GM10248 (cell line): ENCODE measurements around the gene BSCL2.
"Not testable (repeated sequence)": the region's sequence is repeated elsewhere in the genome, so short reads cannot be mapped to it uniquely, and the experiment has no call there.

Source experiments
- CTCF ChIA-PET: fragments of 300-600 bp; sonication (Branson Sonifier 250); formaldehyde crosslinking; extraction: SDS; loops from one replicate; lab custom pipeline; 2021; ENCODE audit warnings: antibody characterized with exemption; lab: Yijun Ruan, JAX
- POLR2A ChIA-PET: fragments of 350-650 bp; sonication (Branson Sonifier 250); formaldehyde crosslinking; extraction: SDS; loops from one replicate; lab custom pipeline; 2020; ENCODE audit warnings: antibody characterized with exemption; lab: Yijun Ruan, JAX
- DNase-seq: peaks from one replicate; pipeline ENCODE4 v3.0.0; 2012; ENCODE audit errors: extremely low spot score
- CTCF ChIP-seq: IDR thresholded peaks from 2 replicates; pipeline ENCODE4 v1.5.1; 2012; ENCODE audit warnings: mild to moderate bottlenecking, low read depth; ENCODE audit errors: extremely low read depth, missing control alignments, control extremely low read depth

The BSCL2 gene

DNA sequence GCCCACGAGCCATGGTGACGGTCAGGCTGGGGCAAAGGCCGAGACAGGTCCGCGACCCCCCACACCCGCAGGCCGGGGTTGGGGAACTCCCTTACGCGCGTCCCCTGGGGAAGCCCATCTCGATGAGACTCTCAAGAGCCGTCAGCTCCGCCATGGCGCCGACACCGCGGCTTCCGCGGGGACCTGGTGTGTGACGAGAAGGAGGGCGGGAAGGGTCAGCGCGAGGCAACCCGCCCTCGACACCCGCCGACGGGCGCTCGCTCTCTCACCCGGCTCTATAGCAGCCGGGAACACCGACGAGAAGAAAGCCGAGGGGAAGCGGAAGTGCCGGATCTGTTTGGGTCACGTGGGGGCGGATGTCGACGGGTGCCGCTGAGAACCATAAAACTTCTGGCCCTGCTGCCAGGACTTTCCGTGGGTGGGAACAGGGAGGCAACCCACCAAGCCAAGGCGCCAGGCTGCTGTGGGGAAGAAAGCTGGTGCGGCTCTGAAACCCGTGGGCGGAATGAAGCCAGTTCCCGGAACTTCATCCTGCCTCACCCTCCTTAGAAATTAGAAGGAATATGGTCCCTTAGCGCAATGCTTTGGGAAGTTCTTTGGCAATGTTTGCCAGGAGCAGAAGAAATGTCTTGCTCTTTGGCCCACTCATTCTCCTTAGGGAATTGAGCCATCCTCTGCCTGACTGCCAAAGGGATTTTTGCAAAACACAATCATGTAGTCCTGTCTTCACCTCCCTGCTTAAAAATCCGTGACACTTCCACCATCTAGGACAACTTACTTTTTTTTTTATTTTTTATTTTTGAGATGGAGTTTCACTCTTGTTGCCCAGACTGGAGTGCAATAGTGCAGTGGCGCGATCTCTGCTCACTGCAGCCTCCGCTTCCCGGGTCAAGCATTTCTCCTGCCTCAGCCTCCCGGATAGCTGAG is 28.2 kb downstream of the BSCL2 start, which contains the start of gene UBXN1:
Gene UBXN1, minus strand, starts transcription at position 304 of the 927 bp plus-strand sequence. Its CDS starts 150 bp downstream, at position 154.
- CTCF ChIA-PET: interaction anchor here (1.0 to 3.5 kb wide), 7 partner anchors 13 to 254 kb away, joined by 3 to 59 read pairs (median 4); partner anchors contain the start of genes C11orf98, CSKMT and LRRN4CL

DNA sequence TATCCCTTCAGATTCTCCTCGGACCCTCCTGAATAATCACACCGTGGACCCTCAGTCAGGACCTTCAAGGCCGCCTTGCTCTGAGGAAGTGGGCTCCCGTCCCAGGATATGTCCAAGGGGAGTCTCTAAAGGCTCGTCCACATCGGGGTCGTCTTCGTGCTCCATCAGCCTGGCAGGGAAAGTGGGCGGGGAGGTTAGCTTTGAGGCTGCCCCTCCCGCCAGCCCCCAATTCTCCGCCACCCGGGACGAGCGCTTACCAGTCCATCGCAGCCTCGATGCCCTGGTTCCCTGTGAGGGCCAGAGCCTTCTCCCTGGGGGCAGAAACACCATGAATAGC is 28.8 kb downstream of the BSCL2 start:
- no peak for TF ChIP-seq CTCF
- DNase-seq: no peak
- POLR2A ChIA-PET: interaction anchor here (0.5 to 9.8 kb wide), 2 partner anchors 10 to 13 kb away, joined by 10 to 95 read pairs; partner anchors contain the start of genes C11orf98 and CSKMT
- CTCF ChIA-PET: interaction anchor here (1.0 kb wide), 1 partner anchor 254 kb away, joined by 3 read pairs; no protein-coding TSS in a partner anchor

More for the DNA sequence above, 28.2 kb downstream of the BSCL2 start, which contains the start of gene UBXN1:
- TF ChIP-seq CTCF: no peak
- POLR2A ChIA-PET: interaction anchor here (0.5 to 9.8 kb wide), 3 partner anchors 11 to 88 kb away, joined by 3 to 95 read pairs (median 10); partner anchors contain the start of genes C11orf98, CSKMT and TUT1
- peak; percentile 93 for DNase-seq

GRCh38 chr11:62677714-62678113 is 29.5 kb downstream of the BSCL2 start:
- CTCF ChIA-PET: interaction anchor here (1.3 to 2.4 kb wide), 4 partner anchors 11 to 25 kb away, joined by 3 to 8 read pairs (median 8); partner anchors contain the start of genes C11orf98, CSKMT and INTS5
- POLR2A ChIA-PET: interaction anchor here (0.7 to 9.8 kb wide), 2 partner anchors 12 to 207 kb away, joined by 7 to 95 read pairs; partner anchors contain the start of genes C11orf98 and CSKMT
- no peak for DNase-seq
- TF ChIP-seq CTCF: no peak

- POLR2A ChIA-PET: interaction anchor here (0.7 to 9.8 kb wide), 2 partner anchors 11 to 207 kb away, joined by 7 to 95 read pairs; partner anchors contain the start of genes C11orf98 and CSKMT
- DNase-seq: no peak
- no peak for TF ChIP-seq CTCF
- CTCF ChIA-PET: interaction anchor here (1.2 to 2.4 kb wide), 5 partner anchors 10 to 24 kb away, joined by 3 to 8 read pairs (median 8); partner anchors contain the start of genes C11orf98, CSKMT and INTS5
These were observed 30.1 kb downstream of the BSCL2 start for GRCh38 chr11:62677156-62677555.

GRCh38 chr11:62676698-62677097 is 30.5 kb downstream of the BSCL2 start:
- ChIA-PET POLR2A (interaction anchor here (9.8 kb wide), 1 partner anchor 11 kb away, joined by 95 read pairs; the partner anchor contains the start of genes C11orf98 and CSKMT), CTCF (interaction anchor here (1.2 to 2.4 kb wide), 5 partner anchors 10 to 24 kb away, joined by 3 to 8 read pairs (median 8); partner anchors contain the start of genes C11orf98, CSKMT and INTS5)
- DNase-seq: no peak
- no peak for TF ChIP-seq CTCF

- DNase-seq: not testable (repeated sequence)
- ChIA-PET CTCF (interaction anchor here (2.2 to 2.4 kb wide), 2 partner anchors 8 to 10 kb away, joined by 8 read pairs; partner anchors contain the start of genes C11orf98 and CSKMT), POLR2A (interaction anchor here (0.6 to 9.8 kb wide), 3 partner anchors 10 to 74 kb away, joined by 6 to 95 read pairs (median 6); partner anchors contain the start of genes C11orf98, CSKMT and MTA2)
These were observed 31.8 kb downstream of the BSCL2 start for GRCh38 chr11:62675415-62675814.
